K562 (cell line): ENCODE measurements around the gene LRRC14B. TPM values are rescaled to one million over a fixed set of nuclear protein-coding genes. Genes with fewer than 3 reads are reported as not detected.

Experiments used
- ATAC-seq: fragments of 200-7000 bp; cut with Tn5 transposase; 3 replicates; pipeline ENCODE4 v1.9.1; 2020; ENCODE audit warnings: moderate library complexity
- BruUV-seq: library from RNA; stranded (reverse); fragments of 400-500 nt; replicated peaks from 2 replicates; lab custom pipeline; 2021; lab: Mats Ljungman, UMichigan
- CTCF ChIA-PET: fragments of 300-600 bp; formaldehyde crosslinking; extraction: SDS; loops from one replicate; lab custom pipeline; 2021; ENCODE audit warnings: low intra/inter-chr PET ratio; lab: Yijun Ruan, JAX
- POLR2A ChIA-PET: fragments of 300-600, 350-650 bp; sonication (Branson Sonifier 250); formaldehyde crosslinking; extraction: SDS; loops from one replicate; lab custom pipeline; 2021; ENCODE audit warnings: antibody characterized with exemption, inconsistent platforms; lab: Yijun Ruan, JAX
- DNase-seq, 4 experiments: peaks; one replicate each; pipeline versions ENCODE4 v3.0.0 to v3.0.0-alpha.2; 2011 to 2018; ENCODE audit warnings: low spot score in 3 of 4, mixed read lengths in 3 of 4; ENCODE audit errors: extremely low read depth in 1 of 4
- FAIRE-seq: peaks from 2 replicates; lab custom pipeline; 2011; peaks lifted over from hg19 to GRCh38; lab: Jason Lieb, UNC
- H2AFZ ChIP-seq: 2 replicates; pipeline ENCODE4 v1.6.0; 2011; ENCODE audit warnings: low read depth, low read length, control low read depth, inconsistent platforms
- H3K27ac ChIP-seq: fragments of 200-600 bp; 3 replicates; pipeline ENCODE4 v1.8.0; 2011; ENCODE audit warnings: low read depth, mild to moderate bottlenecking, control low read depth, inconsistent platforms, low read length, moderate library complexity, mixed read lengths; ENCODE audit errors: extremely low read depth
- H3K27me3 ChIP-seq, 2 experiments: fragments of 300-600 bp in 1 of 2; 2 replicates in 1 of 2; 3 replicates in 1 of 2; pipeline versions ENCODE4 v1.6.0 to v1.8.0; 2011; ENCODE audit warnings: inconsistent platforms in 2 of 2, low read length in 2 of 2, mild to moderate bottlenecking in 1 of 2, mixed read lengths in 1 of 2, moderate library complexity in 1 of 2; ENCODE audit not compliant: control insufficient read depth in 2 of 2, insufficient read depth in 2 of 2
- H3K36me3 ChIP-seq: fragments of 300-600 bp; 3 replicates; pipeline ENCODE4 v1.8.0; 2011; ENCODE audit warnings: mild to moderate bottlenecking, low read length, inconsistent platforms; ENCODE audit not compliant: control insufficient read depth, insufficient read depth
- H3K4me1 ChIP-seq, 2 experiments: fragments of 200-600 bp in 1 of 2; replicated peaks in 1 of 2; 2 replicates in 1 of 2; 3 replicates in 1 of 2; pipeline versions ENCODE4 v1.5.1 to v1.8.0; 2011; ENCODE audit warnings: inconsistent platforms in 2 of 2, low read length in 2 of 2, mild to moderate bottlenecking in 1 of 2, mixed read lengths in 1 of 2, moderate library complexity in 1 of 2; ENCODE audit not compliant: control insufficient read depth in 2 of 2, insufficient read depth in 2 of 2
- H3K4me2 ChIP-seq: 2 replicates; pipeline ENCODE4 v1.6.1; 2011; ENCODE audit warnings: low read length, control low read depth, inconsistent platforms, mixed read lengths; ENCODE audit not compliant: insufficient read depth
- H3K4me3 ChIP-seq: fragments of 200-600 bp; sonication (generic), shearing (Covaris generic); 2 replicates; pipeline ENCODE4 v1.5.1; 2016; ENCODE audit warnings: control low read depth, inconsistent platforms
- H3K79me2 ChIP-seq: fragments of 200-600 bp; 3 replicates; pipeline ENCODE4 v1.8.0; 2011; ENCODE audit warnings: low read length, inconsistent platforms; ENCODE audit not compliant: control insufficient read depth, insufficient read depth
- H3K9ac ChIP-seq, 2 experiments: 2 replicates each; pipeline versions ENCODE4 v1.6.0 to v1.6.1; 2011; ENCODE audit warnings: low read depth in 2 of 2, low read length in 2 of 2, control low read depth in 1 of 2, inconsistent platforms in 1 of 2, mild to moderate bottlenecking in 1 of 2, mixed read lengths in 1 of 2; ENCODE audit not compliant: insufficient read depth in 1 of 2
- H3K9me1 ChIP-seq: one replicate; pipeline ENCODE4 v1.6.0; 2011; ENCODE audit warnings: inconsistent platforms, mild to moderate bottlenecking, low read length, moderate library complexity; ENCODE audit not compliant: control insufficient read depth, insufficient read depth
- H3K9me3 ChIP-seq: replicated peaks from 2 replicates; pipeline ENCODE4 v1.5.1; 2011; ENCODE audit warnings: low read depth, low read length, inconsistent platforms; ENCODE audit not compliant: control insufficient read depth, insufficient read depth
- H4K20me1 ChIP-seq: replicated peaks from 2 replicates; pipeline ENCODE4 v1.6.1; 2011; ENCODE audit warnings: low read length, inconsistent platforms, mixed read lengths; ENCODE audit not compliant: control insufficient read depth, insufficient read depth
- CBFA2T2 ChIP-seq: fragments of 450-650 bp; conservative IDR thresholded peaks from 2 replicates; pipeline ENCODE4 v1.6.1; 2017; ENCODE audit warnings: mild to moderate bottlenecking
- CHCHD3 ChIP-seq: fragments of 250-450 bp; sonication (Bioruptor Pico); IDR thresholded peaks from 2 replicates; pipeline ENCODE4 v2.1.2; 2022; ENCODE audit warnings: mild to moderate bottlenecking
- CSDE1 ChIP-seq, 2 experiments: fragments of 450-650 bp; IDR thresholded peaks; 2 replicates each; pipeline ENCODE4 v1.6.1; 2016; ENCODE audit warnings: mild to moderate bottlenecking in 1 of 2
- ELF1 ChIP-seq: fragments of 200-800 bp; sonication (Bioruptor generic); IDR thresholded peaks from 2 replicates; pipeline ENCODE4 v1.6.1; 2016; ENCODE audit warnings: missing genetic modification characterization, missing compliant biosample characterization
- HCFC1 ChIP-seq: IDR thresholded peaks from 2 replicates; pipeline ENCODE4 v1.6.1; 2012; ENCODE audit warnings: low read depth, low read length, improper control_type of control experiment
- KLF10 ChIP-seq: fragments of 250-450 bp; sonication (Bioruptor Pico); IDR thresholded peaks from 2 replicates; pipeline ENCODE4 v1.6.1; 2021; ENCODE audit warnings: matching md5 sums
- RFX5 ChIP-seq: IDR thresholded peaks from 2 replicates; pipeline ENCODE4 v1.6.1; 2011; ENCODE audit warnings: low read depth, mild to moderate bottlenecking, improper control_type of control experiment, low read length
- RNF2 ChIP-seq: sonication (generic); IDR thresholded peaks from 2 replicates; pipeline ENCODE4 v1.6.1; 2016
- ZNF668 ChIP-seq: fragments of 250-450 bp; sonication (Bioruptor Pico); IDR thresholded peaks from 2 replicates; pipeline ENCODE4 v1.8.0; 2022; ENCODE audit warnings: mild to moderate bottlenecking, inconsistent platforms
- WGBS: fragments of 100-300 bp; shearing (Covaris generic); methylation state at CpG from one replicate; pipeline ENCODE4 v1.1.6; 2016; ENCODE audit warnings: low coverage, mixed read lengths; ENCODE audit not compliant: insufficient coverage; ENCODE audit errors: missing lambda C conversion rate; 5-methylcytosine and 5-hydroxymethylcytosine counted together
- in situ Hi-C: fragments of 300-500 bp; cut with MboI; formaldehyde crosslinking; loops from 4 replicates; pipeline ENCODE4 v1.15.0; 2018; ENCODE audit warnings: inconsistent platforms, mixed read lengths
- intact Hi-C: fragments of 100-400 bp; cut with micrococcal nuclease; formaldehyde crosslinking; loops from 2 replicates; pipeline ENCODE4 v1.14.2; 2022
- polyA plus RNA-seq, 8 experiments: library from polyadenylated mRNA; depleted of rRNA in 4 of 8; stranded (reverse) in 5 of 8; unstranded in 3 of 8; fragments of >200 nt; fragmentation: Nextera tagmentation in 2 of 8; fragmentation: Illumina TruSeq in 1 of 8; extraction: Ambion mirVana in 2 of 8; extraction: Trizol in 1 of 8; gene quantifications; 2 replicates each; pipeline versions ENCODE4 v1.2.1 to v1.2.3, GENCODE V29; 2011 to 2014; ENCODE audit warnings: inconsistent platforms in 1 of 8, missing spikeins in 1 of 8
- total RNA-seq, 7 experiments: library from RNA; depleted of rRNA in 6 of 7; stranded (reverse); fragments of >200 nt in 6 of 7; fragmentation: Illumina TruSeq in 2 of 7; extraction: Trizol in 2 of 7; gene quantifications; 2 replicates each; pipeline versions ENCODE4 v1.2.1 to v1.2.3, GENCODE V29; 2011 to 2021; ENCODE audit warnings: low replicate concordance in 1 of 7

LRRC14B gene
- total and polyA plus RNA-seq, 9 of the 15 experiments (the other 6 are each of a cell fraction or from before 2014, with no cell fraction given), result not detected

DNA sequence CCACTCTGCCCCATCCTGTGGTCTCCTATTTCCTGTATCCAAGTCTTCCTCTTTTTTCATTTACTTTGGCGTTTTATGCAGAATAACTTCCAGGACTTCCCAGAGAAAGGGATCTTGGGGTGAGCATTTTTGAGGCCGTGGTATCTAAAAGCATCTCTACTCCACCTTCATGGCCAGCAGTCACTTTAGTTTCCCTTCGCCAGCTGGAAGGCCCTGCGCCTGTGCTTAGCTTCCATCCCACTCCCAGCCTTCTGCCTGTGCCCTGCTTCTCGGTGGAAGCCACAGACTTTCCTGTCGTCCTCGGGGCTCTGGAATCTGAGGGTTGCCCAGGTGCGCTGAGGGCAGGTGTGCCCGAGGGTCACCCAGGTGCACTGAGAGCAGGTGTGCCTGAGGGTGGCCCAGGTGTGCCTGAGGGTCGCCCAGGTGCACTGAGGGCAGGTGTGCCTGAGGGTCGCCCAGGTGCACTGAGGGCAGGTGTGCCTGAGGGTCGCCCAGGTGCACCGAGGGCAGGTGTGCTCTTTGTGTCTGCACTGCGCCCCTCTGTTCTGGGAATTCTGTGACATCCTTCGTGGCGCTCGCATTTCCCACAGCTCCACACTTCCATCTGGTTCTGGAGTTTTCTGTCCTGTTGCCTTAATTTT is 32.4 kb upstream of the LRRC14B start:
- TF ChIP-seq ELF1 (tag) (no peak), RNF2 (no peak), ZNF668 (no peak), HCFC1 (no peak), CBFA2T2 (no peak), CSDE1 (IDR thresholded peaks at IDR 0.05) (no peak), RFX5 (no peak), KLF10 (CRISPR knock-in tag) (no peak), CHCHD3 (CRISPR knock-in tag) (no peak)
- Histone ChIP-seq H3K27me3 (peaks cover 55 to 92% of the 10 kb centered on the region in 2 experiments), H3K4me1 (peaks cover 0 to 7% of the 10 kb centered on the region in 2 experiments; a peak in 1 of 5 replicates), H3K27ac (no peak overlapping the region), H3K9me1 (no peaks in the 10 kb centered on the region), H2AFZ (no peak overlapping the region), H4K20me1 (peaks cover 7% of the 10 kb centered on the region; the same call in 1 of the 2 replicates), H3K4me3 (no peak overlapping the region), H3K79me2 (no peaks in the 10 kb centered on the region), H3K36me3 (no peaks in the 10 kb centered on the region), H3K4me2 (no peak overlapping the region), H3K9me3 (no peaks in the 10 kb centered on the region), H3K9ac (0 out of 4 replicates have a peak overlapping the region, but pooled peaks of 1 of the 2 experiments have one; percentile 32)
- DNase-seq, result no peak
- intact Hi-C loops, result no loop called here
- 2% methylated on average over 17 of the region's 17 CpGs for WGBS
- in situ Hi-C loops, result no loop called here
- no peak for FAIRE-seq
- ATAC-seq, result no peak
- ChIA-PET CTCF (no interaction called here), POLR2A (interaction anchor here (1.3 kb wide), 1 partner anchor 9 kb away, joined by 3 read pairs; no protein-coding TSS in a partner anchor)
- no TSS peak for BruUV-seq
